Transverse colon (tissue), 4 donors: ENCODE data around the gene TGFB2. TPM values are rescaled to one million over a fixed set of nuclear protein-coding genes. Genes with fewer than 3 reads are reported as not detected.

Experiments
- DNase-seq: peaks from one replicate; pipeline ENCODE4 v3.0.0-alpha.2; 2019
- H3K27ac ChIP-seq, 4 donors: fragments of 200-600 bp; sonication (generic); 2 replicates each; pipeline ENCODE4 v1.5.1; 2016 to 2018; ENCODE audit warnings: inconsistent platforms in 4 of 4
- H3K27me3 ChIP-seq: fragments of 200-600 bp; sonication (generic); 2 replicates; pipeline ENCODE4 v1.5.1; 2017; ENCODE audit warnings: inconsistent platforms
- H3K36me3 ChIP-seq, 4 donors: fragments of 200-600 bp; sonication (generic); 2 replicates each; pipeline ENCODE4 v1.5.1; 2017 to 2019; ENCODE audit warnings: inconsistent platforms in 4 of 4
- H3K4me1 ChIP-seq, 4 donors: fragments of 200-600 bp; sonication (generic); 2 replicates each; pipeline ENCODE4 v1.5.1; 2017 to 2020; ENCODE audit warnings: inconsistent platforms in 4 of 4
- H3K4me3 ChIP-seq, 4 donors: fragments of 200-600 bp; sonication (generic); 1 replicate in 1 of 4; 2 replicates in 3 of 4; pipeline versions ENCODE4 v1.5.1 to v1.6.1; 2017 to 2019; ENCODE audit warnings: inconsistent platforms in 4 of 4
- H3K9me3 ChIP-seq, 2 donors: fragments of 200-600 bp; sonication (generic); 2 replicates each; pipeline ENCODE4 v1.5.1; 2017 to 2019; ENCODE audit warnings: inconsistent platforms in 2 of 2
- CTCF ChIP-seq, 5 experiments: fragments of 200-600 bp in 3 of 5; fragments of 450-650 bp in 2 of 5; sonication (generic) in 3 of 5; IDR thresholded peaks; 1 replicate in 2 of 5; 2 replicates in 3 of 5; pipeline ENCODE4 v1.5.1; 2016 to 2017; ENCODE audit warnings: antibody characterized with exemption in 5 of 5, inconsistent platforms in 3 of 5, mild to moderate bottlenecking in 2 of 5, moderate library complexity in 1 of 5
- EP300 ChIP-seq: sonication (generic); formaldehyde crosslinking; IDR thresholded peaks from one replicate; pipeline ENCODE4 v1.6.1; 2017; ENCODE audit warnings: antibody characterized with exemption, low read depth
- POLR2A ChIP-seq: fragments of 450-650 bp; IDR thresholded peaks from one replicate; pipeline ENCODE4 v1.6.1; 2016; ENCODE audit warnings: antibody characterized with exemption, mild to moderate bottlenecking, moderate library complexity
- POLR2AphosphoS5 ChIP-seq, 3 donors: sonication (generic); formaldehyde crosslinking; IDR thresholded peaks; one replicate each; pipeline ENCODE4 v1.6.1; 2016; ENCODE audit warnings: antibody characterized with exemption in 3 of 3
- WGBS, 2 donors: methylation state at CpG; one replicate each; pipeline ENCODE4 v1.1.5; 2018; ENCODE audit warnings: low coverage in 1 of 2; 5-methylcytosine and 5-hydroxymethylcytosine counted together
- in situ Hi-C, 4 donors: fragments of 200-750 bp; cut with MboI; loops; one replicate each; pipeline versions ENCODE4 v1.15.0 to v1.15.1; 2017; ENCODE audit warnings: low sequenced_read_pairs in 3 of 4, low pct_ligation_motif_present in 1 of 4, low pct_unique_long_range_greater_than_20kb in 1 of 4
- intact Hi-C: fragments of 100-400 bp; cut with DNase I; formaldehyde crosslinking; loops from one replicate; pipeline ENCODE4 v1.15.1; 2023; ENCODE audit warnings: low total_unique reads
- total RNA-seq, 4 donors: library from RNA; depleted of rRNA; stranded (reverse); fragments of >200 nt; gene quantifications; one replicate each; pipeline ENCODE4 v1.1.0, GENCODE V29; 2016

The TGFB2 gene
- total RNA-seq, 4 donors from 2014 or later: 0.41 to 2.2 (median 1.1) TPM

- no peak for DNase-seq
- in situ Hi-C loops (no loop called here), intact Hi-C loops (no loop called here)
- Histone ChIP-seq H3K27me3 (no peaks in the 10 kb centered on the region), H3K9me3 (no peaks in the 10 kb centered on the region), H3K36me3 (no peaks in the 10 kb centered on the region), H3K4me1 (no peaks in the 10 kb centered on the region), H3K4me3 (no peak overlapping the region), H3K27ac (no peak overlapping the region)
- WGBS, 2 donors: 62% methylated on average over 1 of the region's 1 CpG
- TF ChIP-seq POLR2A (no peak), POLR2AphosphoS5 (IDR thresholded peaks at IDR 0.05) (no peak), CTCF (IDR thresholded peaks at IDR 0.05) (no peak)
These were observed 99.5 kb downstream of the TGFB2 start for GRCh38 chr1:218444588-218444987.

GRCh38 chr1:218447010-218447689, 102.0 kb downstream of the TGFB2 start:
- no peaks in the 10 kb centered on the region for H3K9me3 ChIP-seq
- H3K36me3 ChIP-seq: no peaks in the 10 kb centered on the region
- no peak overlapping the region for H3K4me3 ChIP-seq
- H3K27ac ChIP-seq: no peak overlapping the region
- intact Hi-C loops (no loop called here), in situ Hi-C loops (no loop called here)
- WGBS, 2 donors: 73 to 81% methylated on average over 5 to 7 of the region's 7 CpGs
- no peaks in the 10 kb centered on the region for H3K27me3 ChIP-seq
- no peak for DNase-seq
- H3K4me1 ChIP-seq: no peaks in the 10 kb centered on the region
- TF ChIP-seq EP300: peak; percentile 41
- TF ChIP-seq POLR2AphosphoS5 (IDR thresholded peaks at IDR 0.05): no peak

GRCh38 chr1:218451415-218451814, 106.3 kb downstream of the TGFB2 start:
- no peaks in the 10 kb centered on the region for H3K27me3 ChIP-seq
- in situ Hi-C loops: loop anchor here in 1 of 4 donors (10.0 kb wide), 1 partner anchor 63 kb away; no protein-coding TSS in a partner anchor
- TF ChIP-seq EP300 (no peak), POLR2A (no peak), POLR2AphosphoS5 (IDR thresholded peaks at IDR 0.05) (no peak), CTCF (IDR thresholded peaks at IDR 0.05) (no peak)
- no peak overlapping the region for H3K4me3 ChIP-seq
- no peak overlapping the region for H3K27ac ChIP-seq
- 58 to 78% methylated on average over 3 of the region's 3 CpGs for WGBS, 2 donors
- intact Hi-C loops: no loop called here
- no peaks in the 10 kb centered on the region for H3K9me3 ChIP-seq
- H3K4me1 ChIP-seq: no peaks in the 10 kb centered on the region
- DNase-seq: no peak
- H3K36me3 ChIP-seq: no peaks in the 10 kb centered on the region

GRCh38 chr1:218454700-218455282, 109.7 kb downstream of the TGFB2 start:
- intact Hi-C loops: no loop called here

More at GRCh38 chr1:218454700-218455282, 109.7 kb downstream of the TGFB2 start:
- H3K36me3 ChIP-seq: no peaks in the 10 kb centered on the region
- no peak overlapping the region for H3K27ac ChIP-seq
- in situ Hi-C loops: loop anchor here in 1 of 4 donors (10.0 kb wide), 1 partner anchor 60 kb away; no protein-coding TSS in a partner anchor
- peaks cover 0 to 4% (median 2%) of the 10 kb centered on the region in 4 donors for H3K4me1 ChIP-seq
- H3K27me3 ChIP-seq: no peaks in the 10 kb centered on the region
- WGBS, 2 donors: 66 to 74% methylated on average over 2 of the region's 2 CpGs
- no peak for DNase-seq
- no peaks in the 10 kb centered on the region for H3K9me3 ChIP-seq
- no peak overlapping the region for H3K4me3 ChIP-seq
- TF ChIP-seq CTCF (IDR thresholded peaks at IDR 0.05) (no peak), POLR2A (no peak), EP300 (no peak), POLR2AphosphoS5 (IDR thresholded peaks at IDR 0.05) (no peak)
